VCaP (cell line): ENCODE measurements around the gene PITX2.

ENCODE experiments used
- H3K27ac ChIP-seq: fragments of 450-650 bp; 2 replicates; pipeline ENCODE4 v1.5.1; 2017
- TF ChIP-seq, protein P1 (sequence below): fragments of 450-650 bp; conservative IDR thresholded peaks from 2 replicates; pipeline ENCODE4 v1.5.1; 2017; ENCODE audit warnings: mild to moderate bottlenecking, moderate library complexity

Gene PITX2

DNA sequence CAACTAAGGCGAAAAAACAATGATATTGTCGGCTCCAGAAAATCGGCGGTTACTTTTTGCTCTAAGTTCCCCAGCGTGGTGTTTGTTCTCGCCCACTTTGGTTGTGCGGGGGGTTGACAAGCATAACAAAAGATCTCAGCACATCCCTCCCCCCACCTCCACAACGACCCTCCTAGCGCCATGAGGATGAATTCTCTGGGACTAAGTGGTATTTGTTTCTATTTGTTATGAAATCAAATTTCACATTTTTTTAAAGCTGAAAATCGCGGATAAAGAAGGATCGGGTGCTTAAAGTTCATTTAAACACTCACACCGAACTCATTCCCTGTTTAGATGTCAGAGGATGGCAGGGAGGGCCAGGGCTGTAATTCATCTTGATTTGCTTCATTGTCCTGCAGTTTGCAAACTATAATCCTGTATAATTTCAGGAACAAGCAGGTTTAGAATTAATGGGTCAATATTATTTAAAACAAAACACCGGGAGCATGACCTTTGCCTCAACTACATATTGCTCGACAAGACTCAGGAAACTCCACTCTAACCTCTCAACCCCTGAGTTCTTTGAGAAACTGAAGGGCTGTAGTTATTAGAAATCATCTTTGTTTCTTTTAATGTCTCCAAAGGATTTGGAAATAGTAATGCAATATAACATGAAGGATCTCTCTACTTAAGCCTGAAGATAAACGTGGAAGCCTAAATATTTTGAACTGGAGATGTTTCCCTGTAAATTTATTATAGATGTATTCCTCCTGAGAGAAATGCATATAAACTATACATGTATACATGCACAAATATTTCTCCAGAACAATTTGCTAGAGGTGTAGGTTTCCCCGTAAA, 6.4 kb downstream of the PITX2 start:
- TF ChIP-seq, protein P1, sequence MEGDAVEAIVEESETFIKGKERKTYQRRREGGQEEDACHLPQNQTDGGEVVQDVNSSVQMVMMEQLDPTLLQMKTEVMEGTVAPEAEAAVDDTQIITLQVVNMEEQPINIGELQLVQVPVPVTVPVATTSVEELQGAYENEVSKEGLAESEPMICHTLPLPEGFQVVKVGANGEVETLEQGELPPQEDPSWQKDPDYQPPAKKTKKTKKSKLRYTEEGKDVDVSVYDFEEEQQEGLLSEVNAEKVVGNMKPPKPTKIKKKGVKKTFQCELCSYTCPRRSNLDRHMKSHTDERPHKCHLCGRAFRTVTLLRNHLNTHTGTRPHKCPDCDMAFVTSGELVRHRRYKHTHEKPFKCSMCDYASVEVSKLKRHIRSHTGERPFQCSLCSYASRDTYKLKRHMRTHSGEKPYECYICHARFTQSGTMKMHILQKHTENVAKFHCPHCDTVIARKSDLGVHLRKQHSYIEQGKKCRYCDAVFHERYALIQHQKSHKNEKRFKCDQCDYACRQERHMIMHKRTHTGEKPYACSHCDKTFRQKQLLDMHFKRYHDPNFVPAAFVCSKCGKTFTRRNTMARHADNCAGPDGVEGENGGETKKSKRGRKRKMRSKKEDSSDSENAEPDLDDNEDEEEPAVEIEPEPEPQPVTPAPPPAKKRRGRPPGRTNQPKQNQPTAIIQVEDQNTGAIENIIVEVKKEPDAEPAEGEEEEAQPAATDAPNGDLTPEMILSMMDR = no peak
- H3K27ac ChIP-seq = no peak overlapping the region

DNA sequence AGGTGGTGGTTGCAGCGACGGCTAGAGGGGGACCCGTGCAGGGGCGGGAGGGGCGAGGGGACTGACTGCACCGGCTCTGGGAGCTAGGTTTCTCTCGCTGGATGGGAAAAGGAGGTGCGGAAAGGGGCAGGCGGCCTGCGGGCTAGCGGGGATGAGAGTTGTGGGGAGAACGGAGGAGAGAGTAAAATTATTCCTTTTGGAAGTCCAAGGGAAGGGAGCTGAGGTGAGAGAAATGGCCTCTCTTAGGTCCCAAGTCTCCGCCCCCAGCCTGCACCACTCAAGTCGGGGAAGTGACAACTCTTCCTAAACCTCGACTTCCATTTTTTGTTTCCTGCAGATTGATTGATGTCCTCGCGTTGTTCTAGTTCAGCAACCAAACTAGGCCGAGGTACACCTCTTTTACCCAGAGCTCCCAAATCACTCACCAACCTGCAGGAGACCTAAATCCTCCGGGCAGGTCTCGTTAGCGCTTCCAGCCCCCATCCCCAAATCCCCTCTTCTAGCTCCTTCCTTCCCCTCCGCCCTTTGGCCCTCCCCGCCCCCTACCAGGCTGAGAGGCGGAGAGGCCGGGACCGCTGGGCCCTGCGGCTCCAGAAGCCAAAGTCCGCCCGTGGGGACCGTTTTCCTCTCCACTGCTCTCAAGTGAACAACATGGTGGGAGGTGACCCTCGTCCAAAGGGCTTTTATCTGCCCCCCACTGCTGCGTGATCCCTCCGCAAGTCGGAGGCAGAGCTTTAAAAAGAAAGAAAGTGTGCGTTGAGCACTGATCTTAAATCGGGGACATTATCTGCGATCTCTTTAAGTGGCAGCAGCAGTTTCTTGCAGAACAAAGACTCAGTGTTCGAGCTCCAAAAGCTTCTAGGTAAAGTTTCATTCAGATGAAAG, 7.3 kb downstream of the PITX2 start:
- H3K27ac ChIP-seq = no peak overlapping the region
- TF ChIP-seq, protein P1 = no peak

DNA sequence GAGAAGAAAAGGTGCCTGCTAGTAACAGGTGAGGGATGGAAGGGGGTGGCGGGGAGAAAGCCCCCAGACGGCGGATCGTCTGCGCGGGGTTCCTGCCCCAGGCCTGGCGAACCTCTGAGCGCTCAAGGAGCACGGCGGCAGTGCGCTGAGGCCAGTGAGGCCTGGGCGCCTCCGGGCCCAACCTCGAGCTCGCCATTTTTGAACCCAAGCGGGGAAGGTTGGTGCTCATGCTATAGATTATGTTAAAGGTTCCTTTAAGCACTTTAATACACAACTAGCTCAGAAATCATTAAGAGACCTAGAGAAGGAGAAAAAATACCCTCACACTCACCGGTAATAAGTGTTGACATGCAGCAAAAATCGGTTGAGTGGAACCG, 7.9 kb downstream of the PITX2 start:
- H3K27ac ChIP-seq = no peak overlapping the region
- TF ChIP-seq, protein P1 = no peak

DNA sequence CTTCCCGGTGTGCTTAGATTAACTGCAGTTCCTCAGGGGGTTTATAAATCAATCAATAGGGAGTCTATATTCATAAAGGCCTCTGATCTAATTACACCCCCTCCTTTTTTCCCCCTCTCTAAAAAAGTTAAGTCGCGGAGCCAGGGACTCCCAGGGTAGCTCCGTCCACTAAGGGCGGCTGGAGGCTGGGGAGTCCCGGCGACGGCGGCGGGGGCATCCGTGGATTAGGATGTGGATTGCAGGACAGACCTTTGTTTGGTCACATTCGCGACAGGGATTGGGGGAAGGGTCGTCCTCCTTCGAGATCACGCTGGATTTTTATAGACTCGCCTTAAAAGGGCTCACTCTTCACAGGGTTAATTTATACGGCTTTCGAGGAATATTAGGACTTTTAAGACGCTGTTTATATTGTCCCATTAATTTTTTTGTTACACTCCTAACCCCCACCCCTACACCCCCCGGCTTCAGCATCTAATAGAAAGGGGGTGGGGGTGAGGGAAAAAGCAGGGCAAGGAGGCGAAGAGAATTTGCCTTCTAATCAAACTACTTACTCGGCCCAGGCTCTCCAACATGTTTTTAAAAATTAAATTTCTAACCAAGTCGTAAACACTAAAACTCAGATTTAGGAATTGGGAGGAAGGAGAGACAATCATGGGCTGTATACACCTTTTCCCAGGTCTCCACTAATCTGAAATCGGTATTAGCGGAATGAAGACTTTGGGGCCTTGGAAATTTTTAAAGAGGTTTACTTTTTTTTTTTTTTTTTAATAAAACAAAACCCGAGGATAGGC, 8.5 kb downstream of the PITX2 start:
- H3K27ac ChIP-seq = no peak overlapping the region
- TF ChIP-seq, protein P1 = no peak

DNA sequence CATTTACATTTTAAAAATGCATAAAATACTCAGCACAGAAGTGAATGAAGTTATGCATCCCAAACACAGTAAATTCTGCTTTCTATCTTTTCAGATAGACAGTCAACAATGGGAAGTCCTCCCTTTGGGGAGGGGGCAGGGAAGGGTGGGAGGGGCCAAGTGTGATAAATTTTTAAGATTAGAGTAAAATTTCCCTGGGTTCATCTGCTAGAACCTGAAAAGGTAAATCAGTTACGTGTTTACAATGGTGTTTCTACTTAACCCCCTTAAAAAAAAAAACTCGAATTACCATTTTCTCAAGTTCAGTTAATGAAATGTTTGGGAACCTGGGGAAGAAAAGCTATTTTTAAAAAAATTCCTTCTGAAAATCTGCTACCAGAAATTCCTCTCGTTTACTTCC, 9.1 kb downstream of the PITX2 start:
- TF ChIP-seq, protein P1 = no peak
- no peak overlapping the region for H3K27ac ChIP-seq

DNA sequence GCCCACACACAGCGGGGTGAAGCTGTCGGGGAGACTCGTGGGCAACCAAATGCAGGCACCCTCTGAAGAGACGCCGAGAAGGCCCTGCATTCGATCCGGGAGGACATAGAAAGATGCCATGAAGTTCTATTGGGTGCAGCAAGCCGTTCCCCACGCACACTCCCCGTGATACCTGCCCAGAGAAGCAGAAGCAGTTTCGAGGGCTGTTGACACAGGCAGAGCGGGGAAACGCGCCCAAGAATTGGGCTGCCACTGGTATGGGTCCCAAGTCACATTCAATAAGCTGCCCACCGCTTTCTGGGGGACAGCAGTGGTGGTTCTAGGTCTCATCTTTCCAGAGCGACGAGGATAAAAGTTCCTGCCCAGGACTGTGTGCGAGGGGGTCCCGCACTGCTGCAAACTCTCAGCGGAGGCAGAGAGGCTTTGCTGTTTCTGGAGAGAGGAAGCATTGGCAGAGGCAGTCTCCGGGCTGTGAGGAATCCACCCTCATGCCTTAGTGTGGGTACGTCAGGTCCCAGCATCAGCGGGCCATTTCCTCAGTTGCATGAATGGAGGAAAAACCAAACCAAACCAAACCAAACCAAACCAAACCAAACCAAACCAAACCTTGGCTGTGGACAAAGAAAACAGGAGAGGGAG, 10.1 kb downstream of the PITX2 start:
- H3K27ac ChIP-seq = no peak overlapping the region
- TF ChIP-seq, protein P1 = no peak
